Fibroblast of skin of right biceps (primary cell): Measurements from ENCODE around the gene DDX42.

Experiments used
- DNase-seq: peaks from one replicate; pipeline ENCODE4 v3.0.0-alpha.2; 2013

The DDX42 gene

GRCh38 chr17:63774141-63774968, at the start of gene DDX42:
Gene DDX42 (plus strand): TSS chr17:63774170. CDS start chr17:63787050, 12,880 bp downstream.
- DNase-seq: peak; percentile 60

GRCh38 chr17:63735691-63736090, 38.3 kb upstream of the DDX42 start:
- DNase-seq: no peak

- no peak for DNase-seq
Measured at GRCh38 chr17:63740464-63741142, 33.4 kb upstream of the DDX42 start.

- no peak for DNase-seq
Measured at GRCh38 chr17:63741143-63741407, 32.9 kb upstream of the DDX42 start.

- peak; percentile 96 for DNase-seq
Measured at GRCh38 chr17:63741408-63742173, 32.4 kb upstream of the DDX42 start, which contains the start of gene STRADA. Gene STRADA (minus strand): TSS chr17:63741799. CDS start chr17:63728369, 13,430 bp downstream.

GRCh38 chr17:63751806-63752205, 22.2 kb upstream of the DDX42 start:
- DNase-seq: no peak

- DNase-seq: no peak
Measured at GRCh38 chr17:63752707-63753106, 21.3 kb upstream of the DDX42 start.

- DNase-seq: no peak
Measured at GRCh38 chr17:63753215-63753614, 20.8 kb upstream of the DDX42 start.

- DNase-seq: no peak
Measured at GRCh38 chr17:63754046-63754445, 19.9 kb upstream of the DDX42 start.

- DNase-seq: no peak
Measured at GRCh38 chr17:63758428-63758827, 15.5 kb upstream of the DDX42 start.

GRCh38 chr17:63760771-63761539, 13.0 kb upstream of the DDX42 start:
- DNase-seq: peak; percentile 28

- DNase-seq: no peak
Measured at GRCh38 chr17:63762161-63763078, 11.6 kb upstream of the DDX42 start.

GRCh38 chr17:63764716-63765115, 9.3 kb upstream of the DDX42 start:
- no peak for DNase-seq

GRCh38 chr17:63766754-63767153, 7.2 kb upstream of the DDX42 start:
- DNase-seq: no peak

- no peak for DNase-seq
Measured at GRCh38 chr17:63768433-63768832, 5.5 kb upstream of the DDX42 start.

GRCh38 chr17:63772801-63773271, 1.1 kb upstream of the DDX42 start:
- no peak for DNase-seq

- DNase-seq: peak; percentile 100
Measured at GRCh38 chr17:63773272-63774140, 464 bp upstream of the DDX42 start, which contains the start of gene CCDC47. Gene CCDC47 (minus strand): TSS chr17:63773597. CDS start chr17:63766175, 7,422 bp downstream.

- no peak for DNase-seq
Measured at GRCh38 chr17:63774969-63775265, 947 bp downstream of the DDX42 start.

GRCh38 chr17:63775420-63775819, 1.4 kb downstream of the DDX42 start:
- DNase-seq: no peak

- DNase-seq: no peak
Measured at GRCh38 chr17:63780507-63780906, 6.5 kb downstream of the DDX42 start.

GRCh38 chr17:63780928-63781327, 7.0 kb downstream of the DDX42 start:
- DNase-seq: no peak
